HepG2 (cell line): ENCODE results near the gene MRRF.
"Not testable (repeated sequence)": the region's sequence is repeated elsewhere in the genome, so short reads cannot be mapped to it uniquely, and the experiment has no call there.

Experiments
- POLR2A ChIP-seq, 2 experiments: IDR thresholded peaks; 2 replicates each; pipeline ENCODE4 v1.6.1; 2011; ENCODE audit warnings: low read depth in 2 of 2, low read length in 2 of 2, mild to moderate bottlenecking in 1 of 2, moderate library complexity in 1 of 2; ENCODE audit not compliant: insufficient read depth in 1 of 2
- ZNF850 ChIP-seq: sonication (generic); formaldehyde crosslinking; conservative IDR thresholded peaks from 2 replicates; pipeline ENCODE4 v1.9.0; 2021; ENCODE audit warnings: mild to moderate bottlenecking, missing genetic modification reagents
- TF ChIP-seq, protein P1 (sequence below): sonication (generic); formaldehyde crosslinking; IDR thresholded peaks from 2 replicates; pipeline ENCODE4 v1.4.0; 2020; ENCODE audit warnings: missing genetic modification reagents, borderline replicate concordance
- TF ChIP-seq, protein P2 (sequence below): sonication (generic); formaldehyde crosslinking; IDR thresholded peaks from 2 replicates; pipeline ENCODE4 v1.4.0; 2020; ENCODE audit warnings: mild to moderate bottlenecking, missing genetic modification reagents

DNA sequence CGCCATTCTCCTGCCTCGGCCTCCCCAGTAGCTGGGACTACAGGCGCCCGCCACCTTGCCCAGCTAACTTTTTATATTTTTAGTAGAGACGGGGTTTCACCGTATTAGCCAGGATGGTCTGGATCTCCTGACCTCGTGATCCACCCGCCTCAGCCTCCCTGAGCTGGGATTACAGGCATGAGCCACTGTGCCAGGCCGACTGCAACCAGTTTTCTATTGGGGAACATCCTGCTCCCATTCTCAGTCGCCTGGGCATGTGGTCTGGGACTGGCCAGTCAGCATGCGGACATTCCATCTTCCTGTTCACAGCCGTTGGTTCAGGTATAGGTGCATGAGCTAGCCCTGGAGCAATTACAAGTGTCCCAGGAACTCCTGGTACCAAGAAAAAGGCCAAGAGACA is 98.4 kb downstream of the MRRF start:
- TF ChIP-seq, protein P1, sequence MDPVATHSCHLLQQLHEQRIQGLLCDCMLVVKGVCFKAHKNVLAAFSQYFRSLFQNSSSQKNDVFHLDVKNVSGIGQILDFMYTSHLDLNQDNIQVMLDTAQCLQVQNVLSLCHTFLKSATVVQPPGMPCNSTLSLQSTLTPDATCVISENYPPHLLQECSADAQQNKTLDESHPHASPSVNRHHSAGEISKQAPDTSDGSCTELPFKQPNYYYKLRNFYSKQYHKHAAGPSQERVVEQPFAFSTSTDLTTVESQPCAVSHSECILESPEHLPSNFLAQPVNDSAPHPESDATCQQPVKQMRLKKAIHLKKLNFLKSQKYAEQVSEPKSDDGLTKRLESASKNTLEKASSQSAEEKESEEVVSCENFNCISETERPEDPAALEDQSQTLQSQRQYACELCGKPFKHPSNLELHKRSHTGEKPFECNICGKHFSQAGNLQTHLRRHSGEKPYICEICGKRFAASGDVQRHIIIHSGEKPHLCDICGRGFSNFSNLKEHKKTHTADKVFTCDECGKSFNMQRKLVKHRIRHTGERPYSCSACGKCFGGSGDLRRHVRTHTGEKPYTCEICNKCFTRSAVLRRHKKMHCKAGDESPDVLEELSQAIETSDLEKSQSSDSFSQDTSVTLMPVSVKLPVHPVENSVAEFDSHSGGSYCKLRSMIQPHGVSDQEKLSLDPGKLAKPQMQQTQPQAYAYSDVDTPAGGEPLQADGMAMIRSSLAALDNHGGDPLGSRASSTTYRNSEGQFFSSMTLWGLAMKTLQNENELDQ (CRISPR knock-in tag): not testable (repeated sequence)
- TF ChIP-seq POLR2A (IDR thresholded peaks at IDR 0.05; ENCODE audit: insufficient read depth in 1 of 2, low read depth in 2 of 2, low read length in 2 of 2); ZNF850 (CRISPR knock-in tag): not testable (repeated sequence)
- TF ChIP-seq, protein P2, sequence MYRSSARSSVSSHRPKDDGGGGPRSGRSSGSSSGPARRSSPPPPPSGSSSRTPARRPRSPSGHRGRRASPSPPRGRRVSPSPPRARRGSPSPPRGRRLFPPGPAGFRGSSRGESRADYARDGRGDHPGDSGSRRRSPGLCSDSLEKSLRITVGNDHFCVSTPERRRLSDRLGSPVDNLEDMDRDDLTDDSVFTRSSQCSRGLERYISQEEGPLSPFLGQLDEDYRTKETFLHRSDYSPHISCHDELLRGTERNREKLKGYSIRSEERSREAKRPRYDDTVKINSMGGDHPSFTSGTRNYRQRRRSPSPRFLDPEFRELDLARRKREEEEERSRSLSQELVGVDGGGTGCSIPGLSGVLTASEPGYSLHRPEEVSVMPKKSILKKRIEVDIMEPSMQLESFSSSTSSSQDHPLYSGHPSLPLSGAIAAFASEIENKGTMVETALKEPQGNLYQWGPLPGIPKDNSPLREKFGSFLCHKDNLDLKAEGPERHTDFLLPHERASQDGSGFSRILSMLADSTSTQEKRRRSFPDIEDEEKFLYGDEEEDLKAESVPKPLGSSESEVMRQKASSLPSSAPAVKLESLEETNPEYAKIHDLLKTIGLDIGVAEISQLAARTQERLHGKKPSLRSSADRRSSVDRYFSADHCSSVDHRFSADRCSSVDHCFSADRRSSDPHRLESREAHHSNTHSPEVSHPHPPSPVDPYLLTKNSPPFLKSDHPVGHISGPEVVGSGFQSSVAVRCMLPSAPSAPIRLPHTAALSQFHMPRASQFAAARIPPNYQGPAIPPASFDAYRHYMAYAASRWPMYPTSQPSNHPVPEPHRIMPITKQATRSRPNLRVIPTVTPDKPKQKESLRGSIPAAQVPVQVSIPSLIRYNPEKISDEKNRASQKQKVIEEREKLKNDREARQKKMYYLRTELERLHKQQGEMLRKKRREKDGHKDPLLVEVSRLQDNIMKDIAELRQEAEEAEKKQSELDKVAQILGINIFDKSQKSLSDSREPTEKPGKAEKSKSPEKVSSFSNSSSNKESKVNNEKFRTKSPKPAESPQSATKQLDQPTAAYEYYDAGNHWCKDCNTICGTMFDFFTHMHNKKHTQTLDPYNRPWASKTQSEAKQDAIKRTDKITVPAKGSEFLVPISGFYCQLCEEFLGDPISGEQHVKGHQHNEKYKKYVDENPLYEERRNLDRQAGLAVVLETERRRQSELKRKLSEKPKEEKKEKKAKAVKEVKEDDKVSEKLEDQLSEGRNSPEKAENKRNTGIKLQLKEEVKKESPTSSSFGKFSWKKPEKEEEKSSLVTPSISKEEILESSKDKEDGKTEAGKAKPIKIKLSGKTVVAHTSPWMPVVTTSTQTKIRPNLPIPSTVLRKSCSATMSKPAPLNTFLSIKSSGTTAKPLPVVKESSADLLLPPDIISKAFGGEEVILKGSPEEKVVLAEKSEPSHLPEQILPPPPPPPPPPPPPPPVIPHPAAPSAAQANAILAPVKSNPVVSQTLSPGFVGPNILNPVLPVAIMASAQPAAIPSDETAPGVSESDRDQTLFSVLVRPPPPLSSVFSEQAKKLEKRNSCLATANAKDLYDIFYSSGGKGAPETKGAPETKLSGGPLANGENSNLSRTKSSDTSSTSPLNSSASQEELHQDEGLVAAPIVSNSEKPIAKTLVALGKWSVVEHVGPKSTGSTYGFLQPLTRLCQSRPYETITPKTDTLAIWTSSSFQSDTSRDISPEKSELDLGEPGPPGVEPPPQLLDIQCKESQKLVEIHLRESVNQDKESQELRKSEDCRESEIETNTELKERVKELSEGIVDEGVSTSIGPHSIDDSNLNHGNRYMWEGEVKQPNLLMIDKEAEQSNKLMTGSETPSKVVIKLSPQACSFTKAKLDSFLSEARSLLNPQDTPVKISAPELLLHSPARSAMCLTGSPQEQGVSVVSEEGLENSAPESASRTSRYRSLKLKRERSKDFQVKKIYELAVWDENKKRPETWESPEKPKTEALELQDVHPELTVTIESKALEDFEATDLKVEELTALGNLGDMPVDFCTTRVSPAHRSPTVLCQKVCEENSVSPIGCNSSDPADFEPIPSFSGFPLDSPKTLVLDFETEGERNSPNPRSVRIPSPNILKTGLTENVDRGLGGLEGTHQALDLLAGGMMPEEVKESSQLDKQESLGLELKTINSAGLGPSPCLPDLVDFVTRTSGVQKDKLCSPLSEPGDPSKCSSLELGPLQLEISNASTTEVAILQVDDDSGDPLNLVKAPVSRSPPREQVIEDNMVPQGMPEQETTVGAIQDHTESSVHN (CRISPR knock-in tag): not testable (repeated sequence)
